ENCODE results near the gene CARD19. TPM values are rescaled to one million over a fixed set of nuclear protein-coding genes. Genes with fewer than 3 reads are reported as not detected.

Gene CARD19
- total RNA-seq, 1 experiment from 2014 or later = 97.5 TPM

DNA sequence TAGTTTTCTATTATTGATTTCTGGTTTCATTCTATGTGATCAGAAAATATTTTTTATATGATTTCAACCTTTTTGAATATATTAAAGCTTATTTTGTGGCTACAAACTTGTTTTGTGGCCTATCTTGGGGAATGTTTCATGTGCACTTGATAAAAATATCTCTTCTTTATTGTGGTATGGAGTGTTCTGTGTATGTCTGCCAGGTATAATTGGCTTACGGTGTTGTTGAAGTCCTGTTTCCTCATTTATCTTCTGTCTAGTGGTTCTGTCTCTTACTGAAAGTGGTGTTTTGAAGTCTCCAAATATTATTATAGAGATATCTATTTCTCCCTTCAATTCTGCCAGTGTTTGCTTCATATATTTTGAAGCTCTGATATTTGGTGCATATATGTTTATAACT is 9.6 kb downstream of the CARD19 start:
- BruUV-seq (replicated peaks) = no TSS peak
- Histone ChIP-seq H3K27me3 (ENCODE audit: insufficient read depth, low read depth) (no peaks in the 10 kb centered on the region), H3K9me2 (ENCODE audit: insufficient read depth) (no peaks in the 10 kb centered on the region), H3K27ac (no peak overlapping the region; the same call in 1 of the 2 replicates), H3K79me2 (ENCODE audit: low read depth) (peaks cover 91% of the 10 kb centered on the region), H3K4me1 (replicated peaks; ENCODE audit: insufficient read depth) (peaks cover 37% of the 10 kb centered on the region), H3K9me3 (ENCODE audit: insufficient read depth, low read depth) (peaks cover 6% of the 10 kb centered on the region), H3F3A (ENCODE audit: insufficient read depth, low read depth) (peaks cover 27% of the 10 kb centered on the region; the same call in 1 of the 2 replicates), H3K4me2 (no peak overlapping the region), H3K36me3 (ENCODE audit: low read depth) (peaks cover 41% of the 10 kb centered on the region), H3K4me3 (no peak overlapping the region), H4K20me1 (ENCODE audit: insufficient read depth) (peaks cover 12% of the 10 kb centered on the region; the same call in 1 of the 2 replicates), H2AFZ (no peak overlapping the region)
- CTCF ChIA-PET = no interaction called here
- TF ChIP-seq CTCF (conservative IDR thresholded peaks at IDR 0.05) (no peak), EZH2 (IDR thresholded peaks at IDR 0.05; ENCODE audit: low read depth) (no peak)
- intact Hi-C loops (cut with micrococcal nuclease; ENCODE audit: unreplicated experiment) = no loop called here
- DNase-seq = no peak
- POLR2A ChIA-PET (ENCODE audit: unreplicated experiment) = interaction anchor here (0.7 kb wide), 1 partner anchor 197 kb away, joined by 18 read pairs; no protein-coding TSS in a partner anchor

DNA sequence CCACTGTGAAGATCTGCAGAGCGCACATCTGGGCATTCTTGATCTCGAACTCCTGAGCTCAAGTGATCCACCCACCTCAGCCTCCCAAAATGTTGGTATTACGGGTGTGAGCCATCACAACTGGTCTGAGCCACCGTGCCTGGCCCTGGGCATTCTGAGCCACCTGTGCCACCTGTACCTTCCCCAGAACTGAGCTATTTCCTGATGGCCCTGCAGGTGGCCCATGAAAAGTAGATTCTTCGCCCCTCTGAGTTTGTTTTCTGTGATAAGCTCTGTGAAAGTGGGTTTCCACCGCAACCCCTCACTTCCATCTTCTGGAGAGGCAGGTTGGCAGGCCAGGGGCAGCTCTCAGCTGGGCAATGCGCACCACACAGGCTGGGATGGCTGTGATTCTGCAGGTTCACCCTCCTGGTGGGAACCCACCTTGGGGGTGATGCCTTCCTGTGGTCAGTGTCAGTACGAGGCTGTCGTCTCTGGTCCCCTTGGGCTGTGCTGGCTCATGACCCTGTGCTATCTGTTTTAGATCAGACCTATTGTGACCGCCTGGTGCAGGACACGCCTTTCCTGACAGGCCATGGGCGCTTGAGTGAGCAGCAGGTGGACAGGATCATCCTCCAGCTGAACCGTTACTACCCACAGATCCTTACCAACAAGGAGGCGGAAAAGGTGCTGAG is 11.3 kb downstream of the CARD19 start:
- BruUV-seq (replicated peaks) = no TSS peak
- H3K79me2 ChIP-seq (ENCODE audit: low read depth) = peaks cover 84% of the 10 kb centered on the region

GRCh38 chr9:93107825-93108161 is 11.8 kb downstream of the CARD19 start:
- POLR2A ChIA-PET (ENCODE audit: unreplicated experiment) = interaction anchor here (0.6 kb wide), 1 partner anchor 13 kb away, joined by 5 read pairs; no protein-coding TSS in a partner anchor

More for the DNA sequence above, 11.3 kb downstream of the CARD19 start:
- no peaks in the 10 kb centered on the region for H3K9me2 ChIP-seq (ENCODE audit: insufficient read depth)
- H3K36me3 ChIP-seq (ENCODE audit: low read depth) = peaks cover 39% of the 10 kb centered on the region
- no peak for TF ChIP-seq EZH2 (IDR thresholded peaks at IDR 0.05; ENCODE audit: low read depth)
- TF ChIP-seq CTCF (conservative IDR thresholded peaks at IDR 0.05) = no peak
- H3K27ac ChIP-seq = 0 out of 2 replicates have a peak overlapping the region, but pooled peaks have one; percentile 6
- no peak for DNase-seq
- no peak overlapping the region for H3K4me3 ChIP-seq
- intact Hi-C loops (cut with micrococcal nuclease; ENCODE audit: unreplicated experiment) = no loop called here
- H3F3A ChIP-seq (ENCODE audit: insufficient read depth, low read depth) = peaks cover 41% of the 10 kb centered on the region
- no peaks in the 10 kb centered on the region for H3K27me3 ChIP-seq (ENCODE audit: insufficient read depth, low read depth)
- H3K4me2 ChIP-seq = no peak overlapping the region
- CTCF ChIA-PET = interaction anchor here (0.6 to 0.8 kb wide), 3 partner anchors 119 to 463 kb away, joined by 3 to 7 read pairs (median 6); no protein-coding TSS in a partner anchor
- peaks cover 53% of the 10 kb centered on the region for H3K4me1 ChIP-seq (replicated peaks; ENCODE audit: insufficient read depth)
- POLR2A ChIA-PET (ENCODE audit: unreplicated experiment) = interaction anchor here (0.6 kb wide), 1 partner anchor 12 kb away, joined by 5 read pairs; no protein-coding TSS in a partner anchor
- H4K20me1 ChIP-seq (ENCODE audit: insufficient read depth) = peaks cover 5% of the 10 kb centered on the region; the same call in 1 of the 2 replicates
- H3K9me3 ChIP-seq (ENCODE audit: insufficient read depth, low read depth) = peaks cover 6% of the 10 kb centered on the region
- H2AFZ ChIP-seq = no peak overlapping the region

More at GRCh38 chr9:93107825-93108161, 11.8 kb downstream of the CARD19 start:
- H3F3A ChIP-seq (ENCODE audit: insufficient read depth, low read depth) = peaks cover 46% of the 10 kb centered on the region
- H3K4me2 ChIP-seq = no peak overlapping the region
- intact Hi-C loops (cut with micrococcal nuclease; ENCODE audit: unreplicated experiment) = loop anchor here (2.0 kb wide), 2 partner anchors 47 to 853 kb away; no protein-coding TSS in a partner anchor
- no TSS peak for BruUV-seq (replicated peaks)
- H3K79me2 ChIP-seq (ENCODE audit: low read depth) = peaks cover 84% of the 10 kb centered on the region
- no peak for DNase-seq
- H3K9me2 ChIP-seq (ENCODE audit: insufficient read depth) = no peaks in the 10 kb centered on the region
- peaks cover 58% of the 10 kb centered on the region for H3K4me1 ChIP-seq (replicated peaks; ENCODE audit: insufficient read depth)
- H3K4me3 ChIP-seq = no peak overlapping the region
- H3K27ac ChIP-seq = 0 out of 2 replicates have a peak overlapping the region, but pooled peaks have one; percentile 6
- peaks cover 39% of the 10 kb centered on the region for H3K36me3 ChIP-seq (ENCODE audit: low read depth)
- peaks cover 5% of the 10 kb centered on the region; the same call in 1 of the 2 replicates for H4K20me1 ChIP-seq (ENCODE audit: insufficient read depth)
- no peak overlapping the region for H2AFZ ChIP-seq
- H3K27me3 ChIP-seq (ENCODE audit: insufficient read depth, low read depth) = no peaks in the 10 kb centered on the region
- H3K9me3 ChIP-seq (ENCODE audit: insufficient read depth, low read depth) = peaks cover 6% of the 10 kb centered on the region
- CTCF ChIA-PET = interaction anchor here (0.6 to 1.3 kb wide), 3 partner anchors 9 to 182 kb away, joined by 3 to 7 read pairs (median 4); no protein-coding TSS in a partner anchor
- TF ChIP-seq CTCF (conservative IDR thresholded peaks at IDR 0.05) = no peak
- no peak for TF ChIP-seq EZH2 (IDR thresholded peaks at IDR 0.05; ENCODE audit: low read depth)
